T-helper 17 cell (primary cell): ENCODE results near the gene CCR7. TPM values are rescaled to one million over a fixed set of nuclear protein-coding genes. Genes with fewer than 3 reads are reported as not detected.

Experiments used
- ATAC-seq: fragments of 150-1000 bp; cut with Tn5 transposase; 2 replicates; pipeline ENCODE4 v1.10.0; 2021; ENCODE audit warnings: mild to moderate bottlenecking, moderate library complexity
- DNase-seq, 3 donors: peaks; one replicate each; pipeline versions ENCODE4 v3.0.0 to v3.0.0-alpha.2; 2020 to 2021
- H3K9me3 ChIP-seq: one replicate; pipeline ENCODE4 v1.7.0; 2013; ENCODE audit warnings: low read length, mild to moderate bottlenecking; ENCODE audit not compliant: control insufficient read depth, poor library complexity, severe bottlenecking
- H3K27ac Mint-ChIP-seq: one replicate; pipeline ENCODE4 v1.8.0; 2022; ENCODE audit warnings: mild to moderate bottlenecking, moderate library complexity, mixed read lengths
- H3K27me3 Mint-ChIP-seq: one replicate; pipeline ENCODE4 v1.8.0; 2022; ENCODE audit warnings: mixed read lengths
- H3K36me3 Mint-ChIP-seq: one replicate; pipeline ENCODE4 v1.8.0; 2022; ENCODE audit warnings: low read depth, mixed read lengths
- H3K4me1 Mint-ChIP-seq: one replicate; pipeline ENCODE4 v1.8.0; 2022; ENCODE audit warnings: mild to moderate bottlenecking, mixed read lengths
- H3K4me3 Mint-ChIP-seq: one replicate; pipeline ENCODE4 v1.8.0; 2022; ENCODE audit warnings: mild to moderate bottlenecking, moderate library complexity, mixed read lengths
- total RNA-seq, 4 donors: library from RNA in 2 of 4; stranded (reverse) in 2 of 4; gene quantifications; one replicate each; pipeline ENCODE4 v1.2.3 and lab custom pipeline; 2022 to 2026

The CCR7 gene
- total RNA-seq, 2 donors from 2014 or later, result 165 to 182 TPM

GRCh38 chr17:40563220-40564052 lies 1.8 kb downstream of the CCR7 start:
- peak overlapping the region; percentile 100 for H3K27ac Mint-ChIP-seq
- H3K27me3 Mint-ChIP-seq, result no peaks in the 10 kb centered on the region
- H3K4me3 Mint-ChIP-seq, result peak overlapping the region; percentile 99
- DNase-seq, result no peak
- no peak for ATAC-seq
- peaks cover 61% of the 10 kb centered on the region for H3K4me1 Mint-ChIP-seq
- no peaks in the 10 kb centered on the region for H3K9me3 ChIP-seq
- H3K36me3 Mint-ChIP-seq, result peaks cover 24% of the 10 kb centered on the region

GRCh38 chr17:40562838-40563219 lies 2.4 kb downstream of the CCR7 start:
- no peak for DNase-seq
- Mint-ChIP-seq H3K4me3 (peak overlapping the region; percentile 99), H3K36me3 (peaks cover 24% of the 10 kb centered on the region), H3K27me3 (no peaks in the 10 kb centered on the region), H3K4me1 (peaks cover 62% of the 10 kb centered on the region), H3K27ac (peak overlapping the region; percentile 100)
- no peaks in the 10 kb centered on the region for H3K9me3 ChIP-seq
- ATAC-seq, result no peak

- DNase-seq (peak in 1 of 3 donors; percentile 49), ATAC-seq (peak; percentile 57)
- no peaks in the 10 kb centered on the region for H3K9me3 ChIP-seq
- Mint-ChIP-seq H3K4me3 (peak overlapping the region; percentile 99), H3K27me3 (no peaks in the 10 kb centered on the region), H3K4me1 (peaks cover 67% of the 10 kb centered on the region), H3K27ac (peak overlapping the region; percentile 100), H3K36me3 (peaks cover 24% of the 10 kb centered on the region)
Observed at GRCh38 chr17:40561871-40562611, 3.2 kb downstream of the CCR7 start.

- H3K9me3 ChIP-seq, result no peaks in the 10 kb centered on the region
- Mint-ChIP-seq H3K27me3 (no peaks in the 10 kb centered on the region), H3K4me1 (peaks cover 73% of the 10 kb centered on the region), H3K4me3 (peak overlapping the region; percentile 99), H3K36me3 (peaks cover 24% of the 10 kb centered on the region), H3K27ac (peak overlapping the region; percentile 100)
- ATAC-seq (no peak), DNase-seq (peak in 1 of 3 donors; percentile 9)
Observed at GRCh38 chr17:40561294-40561870, 3.9 kb downstream of the CCR7 start.

- H3K27me3 Mint-ChIP-seq, result no peaks in the 10 kb centered on the region
- ATAC-seq, result peak; percentile 58
- peaks cover 69% of the 10 kb centered on the region for H3K4me1 Mint-ChIP-seq
- H3K27ac Mint-ChIP-seq, result peak overlapping the region; percentile 100
- H3K4me3 Mint-ChIP-seq, result peak overlapping the region; percentile 99
- peaks cover 24% of the 10 kb centered on the region for H3K36me3 Mint-ChIP-seq
- DNase-seq, result peak in 2 of 3 donors; percentile 56 to 65
- H3K9me3 ChIP-seq, result no peaks in the 10 kb centered on the region
Observed at GRCh38 chr17:40560592-40561293, 4.5 kb downstream of the CCR7 start.

- ATAC-seq, result peak; percentile 41
- H3K4me1 Mint-ChIP-seq, result peaks cover 71% of the 10 kb centered on the region
- peaks cover 25% of the 10 kb centered on the region for H3K36me3 Mint-ChIP-seq
Observed at GRCh38 chr17:40559954-40560591, 5.2 kb downstream of the CCR7 start.

GRCh38 chr17:40559564-40559916 lies 5.7 kb downstream of the CCR7 start:
- H3K4me1 Mint-ChIP-seq, result peaks cover 76% of the 10 kb centered on the region
- H3K9me3 ChIP-seq, result no peaks in the 10 kb centered on the region
- peak overlapping the region; percentile 100 for H3K27ac Mint-ChIP-seq
- ATAC-seq (no peak), DNase-seq (no peak)
- no peaks in the 10 kb centered on the region for H3K27me3 Mint-ChIP-seq
- H3K36me3 Mint-ChIP-seq, result peaks cover 27% of the 10 kb centered on the region
- H3K4me3 Mint-ChIP-seq, result peak overlapping the region; percentile 99

More at GRCh38 chr17:40559954-40560591, 5.2 kb downstream of the CCR7 start:
- Mint-ChIP-seq H3K27ac (peak overlapping the region; percentile 100), H3K27me3 (no peaks in the 10 kb centered on the region), H3K4me3 (peak overlapping the region; percentile 99)
- DNase-seq, result peak; percentile 68 to 76 (median 70)
- no peaks in the 10 kb centered on the region for H3K9me3 ChIP-seq

- Mint-ChIP-seq H3K27ac (peak overlapping the region; percentile 100), H3K4me3 (peak overlapping the region; percentile 57)
Observed at GRCh38 chr17:40558890-40559563, 6.2 kb downstream of the CCR7 start.

GRCh38 chr17:40558300-40558889 lies 6.9 kb downstream of the CCR7 start:
- H3K4me3 Mint-ChIP-seq, result peak overlapping the region; percentile 57
- no peak for ATAC-seq
- H3K27me3 Mint-ChIP-seq, result no peaks in the 10 kb centered on the region
- peaks cover 30% of the 10 kb centered on the region for H3K36me3 Mint-ChIP-seq
- peak overlapping the region; percentile 100 for H3K27ac Mint-ChIP-seq
- no peaks in the 10 kb centered on the region for H3K9me3 ChIP-seq
- peaks cover 77% of the 10 kb centered on the region for H3K4me1 Mint-ChIP-seq
- no peak for DNase-seq

More at GRCh38 chr17:40558890-40559563, 6.2 kb downstream of the CCR7 start:
- H3K9me3 ChIP-seq, result no peaks in the 10 kb centered on the region
- Mint-ChIP-seq H3K36me3 (peaks cover 28% of the 10 kb centered on the region), H3K4me1 (peaks cover 78% of the 10 kb centered on the region), H3K27me3 (no peaks in the 10 kb centered on the region)
- DNase-seq, result no peak
- ATAC-seq, result no peak

GRCh38 chr17:40557531-40558299 lies 7.6 kb downstream of the CCR7 start:
- Mint-ChIP-seq H3K27ac (peak overlapping the region; percentile 100), H3K36me3 (peaks cover 24% of the 10 kb centered on the region), H3K4me1 (peaks cover 73% of the 10 kb centered on the region), H3K4me3 (peak overlapping the region; percentile 70), H3K27me3 (no peaks in the 10 kb centered on the region)
- peak in 1 of 3 donors; percentile 7 for DNase-seq
- H3K9me3 ChIP-seq, result no peaks in the 10 kb centered on the region
- no peak for ATAC-seq

- DNase-seq, result peak in 1 of 3 donors; percentile 4
Observed at GRCh38 chr17:40556884-40557414, 8.3 kb downstream of the CCR7 start.

More at GRCh38 chr17:40556884-40557414, 8.3 kb downstream of the CCR7 start:
- Mint-ChIP-seq H3K27me3 (no peaks in the 10 kb centered on the region), H3K36me3 (peaks cover 20% of the 10 kb centered on the region), H3K27ac (peak overlapping the region; percentile 100), H3K4me1 (peaks cover 74% of the 10 kb centered on the region), H3K4me3 (peak overlapping the region; percentile 70)
- no peaks in the 10 kb centered on the region for H3K9me3 ChIP-seq
- ATAC-seq, result no peak
